ENCODE data around the gene PHF24.

- TF ChIP-seq EZH2 (IDR thresholded peaks at IDR 0.05): no peak
- TF ChIP-seq POLR2AphosphoS5 (IDR thresholded peaks at IDR 0.05; ENCODE audit: borderline replicate concordance, low read depth, low read length): no peak
Measured at GRCh38 chr9:34996905-34997279, 38.8 kb downstream of the PHF24 start.
